Pons (tissue), 1 donor: ENCODE data around the gene EGLN2.
"Not testable (repeated sequence)": the region's sequence is repeated elsewhere in the genome, so short reads cannot be mapped to it uniquely, and the experiment has no call there.

Experiments
- DNase-seq: peaks from one replicate; pipeline ENCODE4 v3.0.0-alpha.2; 2016; ENCODE audit warnings: low spot score

EGLN2 gene

GRCh38 chr19:40846722-40847121 is 47.7 kb downstream of the EGLN2 start:
- not testable (repeated sequence) for DNase-seq

- not testable (repeated sequence) for DNase-seq
Observed at GRCh38 chr19:40850277-40850676, 51.3 kb downstream of the EGLN2 start, which contains the start of gene CYP2A6. Gene CYP2A6 (minus strand): TSS chr19:40850447. CDS start chr19:40850426, 21 bp downstream.

GRCh38 chr19:40852467-40853152 is 53.6 kb downstream of the EGLN2 start:
- DNase-seq, result not testable (repeated sequence)
